Omental fat pad (tissue), 4 donors: ENCODE data around the gene SUSD1. TPM values are rescaled to one million over a fixed set of nuclear protein-coding genes. Genes with fewer than 3 reads are reported as not detected.

Experiments
- ATAC-seq: fragments of 150-250 bp; one replicate; pipeline ENCODE4 v1.9.1; 2016; ENCODE audit warnings: mild to moderate bottlenecking, moderate library complexity; ENCODE audit not compliant: low FRiP score
- DNase-seq: peaks from one replicate; pipeline ENCODE4 v3.0.0-alpha.2; 2019; ENCODE audit warnings: low spot score
- CTCF ChIP-seq, 3 donors: fragments of 450-650 bp; IDR thresholded peaks; one replicate each; pipeline ENCODE4 v1.5.1; 2016 to 2017; ENCODE audit warnings: antibody characterized with exemption in 3 of 3, mild to moderate bottlenecking in 3 of 3, moderate library complexity in 2 of 3
- total RNA-seq, 4 donors: library from RNA; depleted of rRNA; stranded (reverse); fragments of >200 nt; gene quantifications; one replicate each; pipeline ENCODE4 v1.1.0, GENCODE V29; 2016

The SUSD1 gene
- total RNA-seq, 4 donors from 2014 or later: 12.0 to 23.2 (median 15.4) TPM

GRCh38 chr9:112186695-112187094, 11.6 kb upstream of the SUSD1 start:
- no peak for TF ChIP-seq CTCF (IDR thresholded peaks at IDR 0.05)
- no peak for ATAC-seq
- DNase-seq: no peak

- ATAC-seq: no peak
- DNase-seq: no peak
- no peak for TF ChIP-seq CTCF (IDR thresholded peaks at IDR 0.05)
Observed at GRCh38 chr9:112184946-112185345, 9.8 kb upstream of the SUSD1 start.

- ATAC-seq: no peak
- no peak for DNase-seq
- no peak for TF ChIP-seq CTCF (IDR thresholded peaks at IDR 0.05)
Observed at GRCh38 chr9:112184221-112184620, 9.1 kb upstream of the SUSD1 start.

- ATAC-seq (no peak), DNase-seq (no peak)
- no peak for TF ChIP-seq CTCF (IDR thresholded peaks at IDR 0.05)
Observed at GRCh38 chr9:112180387-112180881, 5.3 kb upstream of the SUSD1 start.

- no peak for ATAC-seq
- no peak for TF ChIP-seq CTCF (IDR thresholded peaks at IDR 0.05)
- no peak for DNase-seq
Observed at GRCh38 chr9:112179816-112180215, 4.7 kb upstream of the SUSD1 start.

GRCh38 chr9:112176524-112176923, 1.4 kb upstream of the SUSD1 start:
- TF ChIP-seq CTCF (IDR thresholded peaks at IDR 0.05): no peak
- ATAC-seq (no peak), DNase-seq (no peak)

- no peak for ATAC-seq
- TF ChIP-seq CTCF (IDR thresholded peaks at IDR 0.05): no peak
- DNase-seq: no peak
Observed at GRCh38 chr9:112175796-112176315, 759 bp upstream of the SUSD1 start.
